Measurements from ENCODE around the gene VIL1. TPM values are rescaled to one million over a fixed set of nuclear protein-coding genes. Genes with fewer than 3 reads are reported as not detected.

VIL1 gene
- total RNA-seq, 3 donors from 2014 or later (not counting 1 experiment from before 2014, with no cell fraction given): 1.5 to 1.8 (median 1.6) TPM

DNA sequence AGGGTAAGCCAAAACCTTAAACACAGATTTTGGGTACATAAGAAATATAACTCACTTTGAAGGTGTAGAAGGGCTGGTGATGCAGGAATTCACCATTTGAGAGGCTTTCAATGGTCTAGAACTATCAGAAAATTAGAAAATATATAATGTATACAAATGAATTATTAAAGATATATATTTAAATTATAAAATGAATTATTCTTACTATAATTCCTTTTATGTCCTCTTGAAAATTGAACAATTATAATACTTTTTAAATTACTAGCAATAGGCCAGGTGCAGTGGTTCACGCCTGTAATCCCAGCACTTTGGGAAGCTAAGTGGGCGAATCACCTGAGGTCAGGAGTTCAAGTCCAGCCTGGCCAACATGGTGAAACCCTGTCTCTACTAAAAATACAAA lies 60.7 kb downstream of the VIL1 start:
- DNase-seq: no peak
- Mint-ChIP-seq H3K4me1 (peaks cover 8 to 11% of the 10 kb centered on the region in 2 donors), H3K27me3 (ENCODE audit: low read depth in 2 of 2) (no peaks in the 10 kb centered on the region), H3K9me3 (no peaks in the 10 kb centered on the region), H3K4me3 (no peak overlapping the region), H3K27ac (no peak overlapping the region), H3K36me3 (peaks cover 8% of the 10 kb centered on the region)
- no peak overlapping the region for H3K27ac ChIP-seq (ENCODE audit: low read length)
- H3K27me3 ChIP-seq (ENCODE audit: control insufficient read depth, insufficient read depth, low read length): no peaks in the 10 kb centered on the region
- H3K4me3 ChIP-seq (ENCODE audit: low read length): no peak overlapping the region
- H3K4me1 ChIP-seq (ENCODE audit: control insufficient read depth, insufficient read depth, low read length): no peaks in the 10 kb centered on the region
- ATAC-seq: no peak
- H3K36me3 ChIP-seq (ENCODE audit: control insufficient read depth, insufficient read depth, low read length): peaks cover 39% of the 10 kb centered on the region
- 97% methylated on average over 2 of the region's 2 CpGs for WGBS (ENCODE audit: insufficient coverage)
- no peaks in the 10 kb centered on the region for H3K9me3 ChIP-seq (ENCODE audit: control insufficient read depth, insufficient read depth, low read length)
- intact Hi-C loops (cut with micrococcal nuclease): no loop called here
- TF ChIP-seq CTCF (IDR thresholded peaks at IDR 0.05): no peak

- intact Hi-C loops (cut with micrococcal nuclease): no loop called here
- peaks cover 16% of the 10 kb centered on the region for H3K36me3 Mint-ChIP-seq
- Histone ChIP-seq H3K9me3 (ENCODE audit: control insufficient read depth, insufficient read depth, low read length) (no peaks in the 10 kb centered on the region), H3K4me3 (ENCODE audit: low read length) (no peak overlapping the region), H3K36me3 (ENCODE audit: control insufficient read depth, insufficient read depth, low read length) (peaks cover 36% of the 10 kb centered on the region), H3K4me1 (ENCODE audit: control insufficient read depth, insufficient read depth, low read length) (no peaks in the 10 kb centered on the region), H3K27me3 (ENCODE audit: control insufficient read depth, insufficient read depth, low read length) (no peaks in the 10 kb centered on the region), H3K27ac (ENCODE audit: low read length) (no peak overlapping the region)
- H3K9me3 Mint-ChIP-seq: no peaks in the 10 kb centered on the region
- peak overlapping the region; percentile 44 to 58 for H3K27ac Mint-ChIP-seq
- no peak for ATAC-seq
- no peak overlapping the region for H3K4me3 Mint-ChIP-seq
- peaks cover 8 to 11% of the 10 kb centered on the region in 2 donors for H3K4me1 Mint-ChIP-seq
- no peak for DNase-seq
- TF ChIP-seq CTCF (IDR thresholded peaks at IDR 0.05): no peak
- WGBS (ENCODE audit: insufficient coverage): no CpG with 5 or more reads among the region's 1 CpG
- H3K27me3 Mint-ChIP-seq (ENCODE audit: low read depth in 2 of 2): no peaks in the 10 kb centered on the region
Measured at GRCh38 chr2:218482651-218483050, 63.7 kb downstream of the VIL1 start.

- no peaks in the 10 kb centered on the region for H3K27me3 ChIP-seq (ENCODE audit: control insufficient read depth, insufficient read depth, low read length)
- Mint-ChIP-seq H3K36me3 (peaks cover 11% of the 10 kb centered on the region), H3K4me3 (no peak overlapping the region), H3K9me3 (no peaks in the 10 kb centered on the region), H3K27ac (peak overlapping the region in 1 of 2 donors; percentile 53), H3K4me1 (peaks cover 8 to 11% of the 10 kb centered on the region in 2 donors), H3K27me3 (ENCODE audit: low read depth in 2 of 2) (no peaks in the 10 kb centered on the region)
- intact Hi-C loops (cut with micrococcal nuclease): no loop called here
- no peaks in the 10 kb centered on the region for H3K4me1 ChIP-seq (ENCODE audit: control insufficient read depth, insufficient read depth, low read length)
- DNase-seq (no peak), ATAC-seq (no peak)
- H3K27ac ChIP-seq (ENCODE audit: low read length): no peak overlapping the region
- H3K36me3 ChIP-seq (ENCODE audit: control insufficient read depth, insufficient read depth, low read length): peaks cover 22% of the 10 kb centered on the region
- no peak overlapping the region for H3K4me3 ChIP-seq (ENCODE audit: low read length)
- H3K9me3 ChIP-seq (ENCODE audit: control insufficient read depth, insufficient read depth, low read length): no peaks in the 10 kb centered on the region
- TF ChIP-seq CTCF (IDR thresholded peaks at IDR 0.05): no peak
- WGBS (ENCODE audit: insufficient coverage): 96% methylated on average over 6 of the region's 7 CpGs
Measured at GRCh38 chr2:218485986-218486667, 67.2 kb downstream of the VIL1 start.

All from natural killer cell (primary cell).